Suppressor macrophage (primary cell): Measurements from ENCODE around the gene TECR.
"Not testable (repeated sequence)": the region's sequence is repeated elsewhere in the genome, so short reads cannot be mapped to it uniquely, and the experiment has no call there.

Experiments used
- DNase-seq, 4 experiments: peaks; one replicate each; pipeline ENCODE4 v3.0.0-alpha.2; 2020 to 2022

TECR gene

GRCh38 chr19:14540741-14541525, 11.5 kb downstream of the TECR start:
- DNase-seq = no peak

- not testable (repeated sequence) for DNase-seq
Measured at GRCh38 chr19:14541979-14542378, 12.6 kb downstream of the TECR start.

- DNase-seq = peak; percentile 55 to 81 (median 64)
Measured at GRCh38 chr19:14542711-14543328, 13.4 kb downstream of the TECR start.

- DNase-seq = no peak
Measured at GRCh38 chr19:14544047-14544446, 14.7 kb downstream of the TECR start.

GRCh38 chr19:14544977-14545715, 15.8 kb downstream of the TECR start:
- no peak for DNase-seq

GRCh38 chr19:14545716-14546082, 16.3 kb downstream of the TECR start:
- DNase-seq = no peak

GRCh38 chr19:14550201-14550754, 20.9 kb downstream of the TECR start:
- no peak for DNase-seq

GRCh38 chr19:14551134-14552005, 22.0 kb downstream of the TECR start:
- DNase-seq = peak; percentile 40 to 75 (median 60)

- DNase-seq = not testable (repeated sequence)
Measured at GRCh38 chr19:14552006-14552360, 22.6 kb downstream of the TECR start.

- DNase-seq = no peak
Measured at GRCh38 chr19:14553042-14553938, 23.9 kb downstream of the TECR start.

GRCh38 chr19:14553939-14554243, 24.5 kb downstream of the TECR start:
- DNase-seq = no peak

GRCh38 chr19:14554382-14554812, 25.0 kb downstream of the TECR start:
- no peak for DNase-seq

- DNase-seq = no peak
Measured at GRCh38 chr19:14555918-14556661, 26.7 kb downstream of the TECR start.

GRCh38 chr19:14556662-14557188, 27.3 kb downstream of the TECR start:
- peak; percentile 86 to 94 (median 91) for DNase-seq

- no peak for DNase-seq
Measured at GRCh38 chr19:14558370-14559066, 29.1 kb downstream of the TECR start.

GRCh38 chr19:14559916-14560775, 30.8 kb downstream of the TECR start:
- no peak for DNase-seq

GRCh38 chr19:14560776-14561108, 31.3 kb downstream of the TECR start:
- no peak for DNase-seq

GRCh38 chr19:14561249-14561648, 31.9 kb downstream of the TECR start:
- DNase-seq = no peak

- DNase-seq = no peak
Measured at GRCh38 chr19:14561847-14562351, 32.5 kb downstream of the TECR start.
